Naive B cell (primary cell): ENCODE results near the gene NCAM1. TPM values are rescaled to one million over a fixed set of nuclear protein-coding genes. Genes with fewer than 3 reads are reported as not detected.

Experiments used
- ATAC-seq, 2 donors: fragments of 150-1000 bp; cut with Tn5 transposase; 2 replicates each; pipeline ENCODE4 v1.10.0; 2021; ENCODE audit warnings: low read depth in 2 of 2, mild to moderate bottlenecking in 2 of 2, moderate library complexity in 2 of 2
- DNase-seq: peaks from one replicate; pipeline ENCODE4 v3.0.0; 2022
- H3K27ac Mint-ChIP-seq, 6 donors: one replicate each; pipeline ENCODE4 v1.8.0; 2020 to 2022; ENCODE audit warnings: mild to moderate bottlenecking in 6 of 6, mixed read lengths in 6 of 6, moderate library complexity in 5 of 6, inconsistent platforms in 2 of 6
- H3K27me3 Mint-ChIP-seq, 3 donors: one replicate each; pipeline ENCODE4 v1.8.0; 2021 to 2022; ENCODE audit warnings: mixed read lengths in 3 of 3, mild to moderate bottlenecking in 1 of 3
- H3K36me3 Mint-ChIP-seq, 2 donors: one replicate each; pipeline ENCODE4 v1.8.0; 2020 to 2022; ENCODE audit warnings: mixed read lengths in 2 of 2, inconsistent platforms in 1 of 2, mild to moderate bottlenecking in 1 of 2
- H3K4me1 Mint-ChIP-seq, 3 donors: one replicate each; pipeline ENCODE4 v1.8.0; 2020 to 2022; ENCODE audit warnings: mixed read lengths in 3 of 3, inconsistent platforms in 1 of 3, mild to moderate bottlenecking in 1 of 3, moderate library complexity in 1 of 3
- H3K4me3 Mint-ChIP-seq, 8 donors: one replicate each; pipeline ENCODE4 v1.8.0; 2020 to 2022; ENCODE audit warnings: mild to moderate bottlenecking in 8 of 8, mixed read lengths in 8 of 8, moderate library complexity in 8 of 8, inconsistent platforms in 2 of 8
- H3K9me3 Mint-ChIP-seq, 7 donors: one replicate each; pipeline ENCODE4 v1.8.0; 2020 to 2022; ENCODE audit warnings: mixed read lengths in 7 of 7, mild to moderate bottlenecking in 5 of 7, inconsistent platforms in 2 of 7, moderate library complexity in 1 of 7
- polyA plus RNA-seq, 6 donors: library from polyadenylated mRNA; unstranded; fragments of 300-500 nt; fragmentation: Illumina TruSeq; gene quantifications; one replicate each; pipeline ENCODE4 v1.2.3, GENCODE V29; 2021; ENCODE audit warnings: low read depth in 6 of 6

The NCAM1 gene
- polyA plus RNA-seq, 6 donors from 2014 or later, result 0.05 TPM; not detected in 5

DNA sequence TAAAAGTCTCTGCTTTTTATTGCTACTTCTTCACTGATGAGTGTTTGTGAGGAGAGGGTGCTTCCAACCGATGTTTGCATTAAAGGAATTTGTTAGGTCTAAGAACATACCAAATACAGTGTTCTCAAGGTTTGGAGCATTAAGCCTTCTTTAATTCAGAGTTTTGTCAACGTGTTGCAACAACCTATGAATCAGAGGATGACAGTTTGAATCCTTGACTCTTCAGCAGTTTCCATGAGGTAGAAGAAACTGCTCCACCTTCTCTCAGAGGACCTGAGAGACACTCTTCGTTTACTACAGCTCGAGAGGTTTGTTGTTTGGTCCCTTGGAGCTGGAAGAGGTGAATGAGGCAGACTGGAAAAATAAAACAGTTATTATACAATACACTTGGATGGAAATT is 55.7 kb downstream of the NCAM1 start:
- ATAC-seq, result no peak
- Mint-ChIP-seq H3K27ac (no peak overlapping the region), H3K36me3 (no peaks in the 10 kb centered on the region), H3K27me3 (peaks cover 0 to 4% (median 0%) of the 10 kb centered on the region in 3 donors), H3K9me3 (peaks cover 0 to 14% (median 0%) of the 10 kb centered on the region in 7 donors), H3K4me1 (no peaks in the 10 kb centered on the region), H3K4me3 (no peak overlapping the region)
- no peak for DNase-seq

DNA sequence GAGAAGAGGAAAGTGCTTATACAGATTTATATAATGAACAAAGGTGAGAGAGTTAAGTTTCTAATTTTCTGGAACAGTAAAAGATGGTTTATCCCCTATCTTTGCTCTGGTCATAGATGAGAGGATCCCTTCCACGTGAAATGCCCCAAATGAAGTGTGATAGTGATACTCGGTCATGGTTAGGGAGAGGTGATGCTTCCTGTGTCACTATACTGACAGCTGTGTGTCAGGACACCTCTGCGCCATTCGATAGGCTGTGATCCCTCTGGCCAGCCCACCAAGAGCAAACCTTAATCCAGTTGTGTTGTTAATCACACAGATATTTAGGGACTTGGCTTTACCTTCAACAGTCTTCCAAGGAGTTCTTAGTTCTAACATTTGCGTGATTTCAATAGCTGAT is 57.7 kb downstream of the NCAM1 start:
- DNase-seq, result no peak
- peaks cover 0 to 5% (median 0%) of the 10 kb centered on the region in 7 donors for H3K9me3 Mint-ChIP-seq
- no peaks in the 10 kb centered on the region for H3K4me1 Mint-ChIP-seq
- no peak overlapping the region for H3K27ac Mint-ChIP-seq
- ATAC-seq, result no peak
- H3K36me3 Mint-ChIP-seq, result no peaks in the 10 kb centered on the region
- H3K27me3 Mint-ChIP-seq, result peaks cover 0 to 4% (median 0%) of the 10 kb centered on the region in 3 donors
- H3K4me3 Mint-ChIP-seq, result no peak overlapping the region

DNA sequence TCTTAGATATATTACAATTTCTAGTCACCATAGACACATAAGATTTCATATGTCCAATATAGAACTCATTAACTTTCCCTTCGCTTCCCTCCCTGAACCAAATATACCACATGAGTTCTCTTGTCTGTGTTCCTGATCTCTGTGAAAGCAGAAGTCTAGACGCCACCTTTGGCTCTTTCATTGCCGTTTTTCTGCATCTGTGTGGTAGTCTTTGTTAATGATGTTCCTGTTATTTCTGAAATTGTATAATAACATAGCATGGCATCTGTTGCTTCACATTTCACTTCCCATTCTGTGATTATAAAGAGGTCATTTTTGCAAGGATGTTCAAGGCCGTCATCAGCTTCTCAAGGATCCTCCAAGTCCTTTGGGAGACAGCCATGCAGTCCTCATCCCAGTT is 58.5 kb downstream of the NCAM1 start:
- Mint-ChIP-seq H3K4me3 (no peak overlapping the region), H3K4me1 (no peaks in the 10 kb centered on the region), H3K27me3 (peaks cover 0 to 4% (median 0%) of the 10 kb centered on the region in 3 donors), H3K27ac (peak overlapping the region in 1 of 6 donors; percentile 10), H3K9me3 (peaks cover 0 to 5% (median 0%) of the 10 kb centered on the region in 7 donors), H3K36me3 (no peaks in the 10 kb centered on the region)
- DNase-seq (no peak), ATAC-seq (no peak)

DNA sequence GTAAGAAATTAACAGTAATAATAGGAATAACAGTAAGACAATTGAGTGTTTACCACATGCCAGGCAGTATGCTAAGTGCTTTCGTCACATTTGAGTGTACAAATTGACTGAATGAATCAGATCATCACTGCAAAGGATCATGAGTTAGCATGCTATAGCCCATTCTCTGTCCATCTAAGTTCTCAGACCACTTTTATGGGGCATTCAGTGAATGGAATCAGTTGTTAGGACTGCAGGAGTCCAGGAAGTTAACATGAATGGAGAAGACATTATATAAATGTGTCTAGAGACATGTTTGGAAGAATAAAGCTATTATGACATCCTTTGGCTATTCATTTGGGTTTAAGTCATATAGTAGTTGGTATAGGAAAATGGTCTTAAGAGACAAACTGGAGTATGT is 59.9 kb downstream of the NCAM1 start:
- DNase-seq, result no peak
- H3K27ac Mint-ChIP-seq, result no peak overlapping the region

DNA sequence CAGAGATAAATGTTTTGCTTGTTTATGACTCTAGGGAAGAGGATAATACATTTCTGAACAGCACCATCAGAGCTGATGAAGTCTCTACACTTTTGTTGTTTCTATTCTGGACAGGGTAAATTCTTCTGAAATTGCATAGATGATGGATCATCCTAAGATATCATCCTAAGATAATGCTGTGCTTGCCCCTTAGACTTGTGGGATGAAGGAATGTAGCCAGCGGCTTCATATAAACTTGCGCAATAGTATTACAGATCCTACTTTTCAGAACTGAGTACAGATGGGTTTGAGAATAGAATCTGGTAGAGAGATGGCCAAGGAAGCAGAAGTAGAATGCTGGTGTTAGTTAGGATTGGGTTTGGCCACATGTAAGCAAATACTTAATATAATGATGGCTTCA is 61.0 kb downstream of the NCAM1 start:
- Mint-ChIP-seq H3K27me3 (peaks cover 4 to 9% (median 5%) of the 10 kb centered on the region in 3 donors), H3K4me3 (no peak overlapping the region), H3K4me1 (no peaks in the 10 kb centered on the region), H3K9me3 (peaks cover 0 to 2% (median 0%) of the 10 kb centered on the region in 7 donors), H3K27ac (no peak overlapping the region), H3K36me3 (no peaks in the 10 kb centered on the region)
- DNase-seq (no peak), ATAC-seq (no peak)

More for the DNA sequence above, 59.9 kb downstream of the NCAM1 start:
- Mint-ChIP-seq H3K27me3 (peaks cover 4 to 9% (median 5%) of the 10 kb centered on the region in 3 donors), H3K4me1 (no peaks in the 10 kb centered on the region), H3K36me3 (no peaks in the 10 kb centered on the region), H3K9me3 (peaks cover 0 to 2% (median 0%) of the 10 kb centered on the region in 7 donors), H3K4me3 (no peak overlapping the region)
- no peak for ATAC-seq

DNA sequence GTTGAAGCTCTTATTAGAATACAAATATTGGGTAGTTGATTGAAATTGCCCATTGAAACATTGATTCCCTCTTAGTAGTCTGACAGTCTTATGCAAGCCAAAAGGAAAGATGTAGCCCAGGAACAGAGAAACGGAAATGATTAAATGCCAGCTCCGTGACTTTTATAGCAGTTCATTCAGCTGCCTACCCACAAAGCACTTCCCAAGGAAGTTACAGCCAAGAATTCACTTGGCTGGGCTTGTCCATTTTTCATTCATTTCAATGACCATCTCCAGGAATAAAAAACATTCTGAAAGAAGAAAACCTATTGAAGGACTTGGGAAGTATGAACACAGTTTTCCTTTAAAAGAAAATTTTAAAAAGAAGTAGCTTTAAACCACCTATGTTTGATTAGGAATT is 62.0 kb downstream of the NCAM1 start:
- DNase-seq (no peak), ATAC-seq (no peak)
- H3K4me3 Mint-ChIP-seq, result no peak overlapping the region
- H3K27me3 Mint-ChIP-seq, result peaks cover 4 to 9% (median 5%) of the 10 kb centered on the region in 3 donors
- peaks cover 0 to 2% (median 0%) of the 10 kb centered on the region in 7 donors for H3K9me3 Mint-ChIP-seq
- no peaks in the 10 kb centered on the region for H3K4me1 Mint-ChIP-seq
- no peak overlapping the region for H3K27ac Mint-ChIP-seq
- H3K36me3 Mint-ChIP-seq, result no peaks in the 10 kb centered on the region

DNA sequence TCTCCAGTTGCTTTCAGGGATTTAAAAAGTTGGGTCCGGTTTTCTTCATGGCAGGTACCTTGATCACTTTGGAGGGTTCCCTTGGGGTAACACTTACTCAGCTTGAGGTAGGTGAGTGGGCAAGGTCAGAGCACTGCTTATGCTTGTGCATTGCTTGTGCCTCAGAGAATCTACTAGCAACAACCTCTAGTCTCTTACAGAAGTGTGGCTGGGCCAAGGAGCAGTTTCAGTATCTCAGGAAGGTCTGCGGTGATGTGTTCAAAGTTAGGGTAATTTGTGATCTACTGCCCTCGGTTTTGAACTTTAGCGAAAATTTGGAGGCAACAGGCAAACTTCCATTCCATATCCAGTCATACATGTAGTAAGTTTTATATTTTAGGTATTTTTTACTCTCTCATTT is 62.8 kb downstream of the NCAM1 start:
- Mint-ChIP-seq H3K9me3 (peaks cover 0 to 2% (median 0%) of the 10 kb centered on the region in 7 donors), H3K4me1 (no peaks in the 10 kb centered on the region), H3K36me3 (no peaks in the 10 kb centered on the region), H3K27me3 (peaks cover 5 to 9% (median 6%) of the 10 kb centered on the region in 3 donors), H3K4me3 (no peak overlapping the region), H3K27ac (no peak overlapping the region)
- no peak for ATAC-seq
- DNase-seq, result no peak

DNA sequence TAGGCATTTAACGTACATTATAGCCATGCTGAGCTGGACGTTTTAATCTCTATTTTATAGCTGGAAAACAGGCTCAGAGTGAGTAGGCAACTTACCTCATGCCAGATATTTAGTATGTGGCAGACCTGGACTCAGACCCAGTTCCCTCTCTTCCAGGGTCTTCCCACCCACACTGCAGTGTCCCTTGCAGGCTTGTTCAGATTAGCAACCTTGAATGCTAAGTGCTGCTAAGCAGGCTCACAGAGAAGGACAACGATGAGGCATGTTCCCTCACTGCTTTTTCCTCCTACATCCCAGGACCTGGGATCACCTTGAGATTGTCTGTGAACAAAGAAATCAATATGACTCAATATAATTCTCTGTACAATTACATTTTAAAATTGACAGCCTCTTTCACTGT is 65.6 kb downstream of the NCAM1 start:
- DNase-seq (no peak), ATAC-seq (no peak)
- Mint-ChIP-seq H3K27me3 (peaks cover 5 to 9% (median 5%) of the 10 kb centered on the region in 3 donors), H3K9me3 (peaks cover 0 to 2% (median 0%) of the 10 kb centered on the region in 7 donors), H3K27ac (peak overlapping the region in 1 of 6 donors; percentile 86), H3K4me1 (no peaks in the 10 kb centered on the region), H3K4me3 (no peak overlapping the region), H3K36me3 (no peaks in the 10 kb centered on the region)

DNA sequence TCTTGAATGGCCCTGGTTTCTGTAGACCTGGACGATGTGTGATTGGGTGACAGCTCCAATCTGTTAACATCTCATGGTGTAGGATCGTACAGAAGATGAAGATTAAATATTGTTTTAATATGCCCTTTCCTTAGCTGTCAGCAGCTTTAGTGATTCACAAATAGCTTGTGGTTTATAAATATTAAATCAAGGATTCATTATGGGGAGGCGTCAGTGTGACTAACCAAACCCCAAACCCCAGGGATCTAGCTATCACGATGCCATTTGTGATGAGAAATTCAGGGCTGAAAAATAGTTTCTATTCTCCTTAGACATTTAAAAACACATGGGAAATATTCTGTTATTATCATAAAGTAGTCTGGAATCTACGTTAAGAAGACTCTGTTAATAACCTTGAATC is 73.4 kb downstream of the NCAM1 start:
- H3K27me3 Mint-ChIP-seq, result peaks cover 0 to 3% (median 0%) of the 10 kb centered on the region in 3 donors
- no peaks in the 10 kb centered on the region for H3K4me1 Mint-ChIP-seq
- ATAC-seq, result no peak
- no peaks in the 10 kb centered on the region for H3K36me3 Mint-ChIP-seq
- DNase-seq, result no peak
- no peak overlapping the region for H3K4me3 Mint-ChIP-seq
- H3K27ac Mint-ChIP-seq, result no peak overlapping the region
- peaks cover 0 to 15% (median 2%) of the 10 kb centered on the region in 7 donors for H3K9me3 Mint-ChIP-seq

DNA sequence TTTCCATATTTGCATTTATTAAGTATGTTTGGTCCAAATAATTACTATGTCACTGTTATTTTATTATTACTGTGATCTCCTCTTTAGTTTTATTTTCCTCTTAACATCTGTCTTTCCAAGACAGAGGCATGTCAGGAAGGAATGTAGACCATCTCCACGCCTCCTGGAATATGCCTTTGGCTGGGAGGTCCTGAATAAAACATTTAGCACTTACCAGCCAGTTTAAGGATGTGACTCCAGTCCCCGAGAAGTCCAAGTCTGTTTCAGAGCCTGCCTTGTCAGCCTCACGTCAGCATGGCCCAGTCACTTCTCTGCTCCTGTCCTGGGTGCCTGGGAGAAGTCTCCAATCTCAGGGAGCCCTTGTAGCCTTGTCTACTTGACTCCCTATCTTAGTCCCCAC is 74.5 kb downstream of the NCAM1 start:
- no peaks in the 10 kb centered on the region for H3K4me1 Mint-ChIP-seq

DNA sequence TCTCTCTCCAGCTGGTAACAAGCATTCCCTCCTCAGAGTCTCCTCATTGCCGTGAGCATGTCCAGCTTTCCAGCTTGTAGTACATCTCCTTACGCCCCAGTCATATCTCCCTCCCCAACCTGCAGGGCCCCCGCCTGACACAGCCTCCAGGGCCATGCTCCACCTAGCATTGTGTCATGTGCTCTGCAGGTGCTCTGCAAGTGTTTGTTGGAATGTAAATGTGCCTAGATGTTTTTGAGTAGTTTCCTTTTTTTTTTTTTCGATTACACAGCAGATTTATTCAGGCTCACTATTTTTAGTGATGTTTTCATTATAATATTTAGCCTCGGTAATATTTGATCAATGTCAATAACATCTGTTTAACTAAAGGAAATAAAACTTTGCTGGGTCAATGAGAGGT is 82.5 kb downstream of the NCAM1 start:
- Mint-ChIP-seq H3K4me3 (no peak overlapping the region), H3K27me3 (peaks cover 8 to 15% (median 14%) of the 10 kb centered on the region in 3 donors), H3K9me3 (peaks cover 4 to 15% (median 7%) of the 10 kb centered on the region in 7 donors), H3K36me3 (no peaks in the 10 kb centered on the region), H3K27ac (no peak overlapping the region), H3K4me1 (no peaks in the 10 kb centered on the region)
- no peak for ATAC-seq
- no peak for DNase-seq

More for the DNA sequence above, 74.5 kb downstream of the NCAM1 start:
- H3K27me3 Mint-ChIP-seq, result peaks cover 0 to 3% (median 0%) of the 10 kb centered on the region in 3 donors
- DNase-seq, result no peak
- ATAC-seq, result no peak
- no peak overlapping the region for H3K4me3 Mint-ChIP-seq
- H3K9me3 Mint-ChIP-seq, result peaks cover 0 to 15% (median 2%) of the 10 kb centered on the region in 7 donors
- H3K36me3 Mint-ChIP-seq, result no peaks in the 10 kb centered on the region
- no peak overlapping the region for H3K27ac Mint-ChIP-seq

DNA sequence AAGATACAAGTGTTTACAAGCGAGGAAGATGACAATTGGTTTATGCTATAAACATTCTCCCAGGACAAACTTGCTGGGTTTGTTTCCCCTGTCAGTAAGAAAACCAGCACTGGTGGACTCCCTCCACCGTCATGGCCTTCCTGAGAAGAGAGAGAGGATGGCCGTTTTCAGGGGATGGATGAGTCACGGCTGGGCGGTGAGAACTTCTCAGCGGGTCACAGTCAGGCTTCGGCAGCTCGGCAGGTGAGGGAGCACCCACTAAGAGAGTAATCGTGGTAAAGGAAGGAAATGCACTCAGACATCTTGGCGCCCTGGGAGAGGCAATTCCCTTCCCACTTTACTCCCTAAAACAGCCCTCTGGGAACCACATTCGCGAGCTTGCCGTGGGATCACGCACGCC is 83.9 kb downstream of the NCAM1 start:
- Mint-ChIP-seq H3K27me3 (peaks cover 8 to 15% (median 14%) of the 10 kb centered on the region in 3 donors), H3K4me1 (no peaks in the 10 kb centered on the region), H3K36me3 (no peaks in the 10 kb centered on the region), H3K27ac (no peak overlapping the region), H3K4me3 (no peak overlapping the region), H3K9me3 (peaks cover 4 to 15% (median 7%) of the 10 kb centered on the region in 7 donors)
- DNase-seq (no peak), ATAC-seq (no peak)

DNA sequence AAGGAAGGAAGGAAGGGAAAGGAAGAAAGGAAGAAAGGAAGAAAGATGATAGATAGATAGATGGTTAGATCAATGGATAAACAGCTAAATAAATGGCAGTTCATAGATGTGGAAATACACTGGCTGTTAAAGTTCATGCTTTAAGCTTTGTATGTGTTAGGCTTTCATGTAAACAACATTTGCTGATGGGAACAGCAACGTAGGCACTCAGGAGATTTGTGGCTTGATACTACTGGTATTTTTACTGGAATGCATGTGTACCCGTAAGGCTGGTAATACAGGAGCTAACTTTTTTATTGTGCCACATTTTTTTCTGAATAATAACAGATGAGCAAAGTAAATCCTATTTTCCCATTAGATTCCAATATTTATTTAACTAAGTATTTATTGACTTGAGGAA is 85.6 kb downstream of the NCAM1 start:
- no peaks in the 10 kb centered on the region for H3K36me3 Mint-ChIP-seq
- peaks cover 2 to 15% (median 9%) of the 10 kb centered on the region in 7 donors for H3K9me3 Mint-ChIP-seq
- H3K27ac Mint-ChIP-seq, result no peak overlapping the region
- DNase-seq (no peak), ATAC-seq (no peak)
- no peak overlapping the region for H3K4me3 Mint-ChIP-seq
- peaks cover 8 to 12% (median 12%) of the 10 kb centered on the region in 3 donors for H3K27me3 Mint-ChIP-seq
- no peaks in the 10 kb centered on the region for H3K4me1 Mint-ChIP-seq

DNA sequence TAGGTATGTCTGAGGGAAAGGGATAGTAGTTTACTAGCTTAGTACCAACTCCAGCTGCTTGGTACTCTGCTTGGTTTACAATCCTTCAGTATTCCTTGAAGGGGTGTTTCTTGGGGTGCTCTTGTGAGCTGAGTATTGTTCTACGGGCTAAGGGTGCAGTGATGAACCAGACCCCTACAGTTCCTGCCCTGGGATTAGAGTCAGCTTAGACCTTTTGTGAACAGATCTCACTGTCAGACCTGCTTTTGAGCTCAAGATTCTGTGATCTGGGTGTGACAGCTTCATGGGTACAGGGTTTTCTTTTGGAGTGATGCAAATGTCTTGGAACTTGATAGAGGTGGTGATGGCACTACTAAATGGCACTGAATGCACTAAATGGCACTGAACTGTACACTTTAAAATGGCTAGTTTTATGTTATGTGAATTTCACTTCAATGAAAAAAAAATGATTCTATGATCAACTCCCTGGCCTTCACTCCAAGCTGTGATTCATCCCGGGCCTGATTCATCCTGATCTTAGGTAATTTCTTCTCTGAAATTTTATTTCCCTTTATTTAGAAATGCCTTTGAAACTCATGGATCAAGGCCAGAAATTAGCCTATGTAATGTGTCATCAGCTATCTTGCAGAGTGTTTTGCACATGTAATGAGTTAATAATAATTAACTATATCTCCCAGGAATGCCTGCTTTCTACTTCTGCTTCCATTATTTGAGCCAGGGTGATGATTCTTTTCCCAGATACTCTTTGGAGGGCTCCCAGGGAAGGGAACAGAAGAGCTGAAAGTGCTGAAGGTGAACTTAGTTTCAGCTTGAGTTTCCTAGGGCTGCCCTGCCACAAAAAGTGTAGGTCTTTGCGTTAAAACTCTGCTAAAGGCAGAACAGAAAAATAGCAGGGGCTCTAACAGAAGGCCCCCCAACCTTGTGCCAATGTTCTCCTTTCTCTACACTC is 87.9 kb downstream of the NCAM1 start:
- Mint-ChIP-seq H3K27ac (no peak overlapping the region), H3K27me3 (peaks cover 0 to 6% (median 0%) of the 10 kb centered on the region in 3 donors), H3K4me1 (no peaks in the 10 kb centered on the region), H3K9me3 (peaks cover under 1 to 19% (median 9%) of the 10 kb centered on the region in 7 donors), H3K4me3 (no peak overlapping the region), H3K36me3 (no peaks in the 10 kb centered on the region)
- ATAC-seq, result no peak
- no peak for DNase-seq
